ENCODE measurements around the gene MVB12B. TPM values are rescaled to one million over a fixed set of nuclear protein-coding genes. Genes with fewer than 3 reads are reported as not detected.

Gene MVB12B
- total RNA-seq, 4 donors from 2014 or later: 6.1 to 18.0 (median 13.2) TPM

GRCh38 chr9:126497660-126498275 lies 171.1 kb downstream of the MVB12B start:
- Histone ChIP-seq H3K36me3 (no peaks in the 10 kb centered on the region), H3K27me3 (no peaks in the 10 kb centered on the region), H3K4me3 (no peak overlapping the region), H3K27ac (no peak overlapping the region), H3K4me1 (peaks cover 5 to 10% of the 10 kb centered on the region in 2 donors), H3K9me3 (no peaks in the 10 kb centered on the region)
- intact Hi-C loops (cut with DNase I; ENCODE audit: low total_unique reads): loop anchor here (10.0 kb wide), 1 partner anchor 1093 kb away; no protein-coding TSS in a partner anchor
- ATAC-seq: no peak
- DNase-seq: no peak
- TF ChIP-seq CTCF (IDR thresholded peaks at IDR 0.05 in 4 of 5, conservative IDR thresholded peaks at IDR 0.05 in 1 of 5): no peak
- no peak for TF ChIP-seq POLR2A (IDR thresholded peaks at IDR 0.05)
- in situ Hi-C loops (cut with MboI; ENCODE audit: low sequenced_read_pairs in 4 of 4): loop anchor here (5.0 to 25.0 kb wide), 4 partner anchors 60 to 1085 kb away; no protein-coding TSS in a partner anchor

GRCh38 chr9:126498331-126498730 lies 171.7 kb downstream of the MVB12B start:
- ATAC-seq (no peak), DNase-seq (no peak)
- Histone ChIP-seq H3K9me3 (no peaks in the 10 kb centered on the region), H3K27me3 (no peaks in the 10 kb centered on the region), H3K4me3 (no peak overlapping the region), H3K4me1 (peaks cover 5 to 10% of the 10 kb centered on the region in 2 donors), H3K27ac (no peak overlapping the region), H3K36me3 (no peaks in the 10 kb centered on the region)
- in situ Hi-C loops (cut with MboI; ENCODE audit: low sequenced_read_pairs in 4 of 4) (loop anchor here (5.0 to 25.0 kb wide), 4 partner anchors 59 to 1086 kb away; no protein-coding TSS in a partner anchor), intact Hi-C loops (cut with DNase I; ENCODE audit: low total_unique reads) (loop anchor here (10.0 kb wide), 1 partner anchor 1094 kb away; no protein-coding TSS in a partner anchor)
- TF ChIP-seq POLR2A (IDR thresholded peaks at IDR 0.05) (no peak), CTCF (IDR thresholded peaks at IDR 0.05 in 4 of 5, conservative IDR thresholded peaks at IDR 0.05 in 1 of 5) (no peak)

GRCh38 chr9:126499005-126499910 lies 172.6 kb downstream of the MVB12B start:
- TF ChIP-seq POLR2A (IDR thresholded peaks at IDR 0.05) (no peak), CTCF (IDR thresholded peaks at IDR 0.05 in 4 of 5, conservative IDR thresholded peaks at IDR 0.05 in 1 of 5) (peak; percentile 89 to 100 (median 92))
- Histone ChIP-seq H3K27me3 (no peaks in the 10 kb centered on the region), H3K4me1 (peaks cover 5 to 10% of the 10 kb centered on the region in 2 donors), H3K9me3 (no peaks in the 10 kb centered on the region), H3K36me3 (peaks cover 0 to 6% of the 10 kb centered on the region in 2 donors), H3K4me3 (peak overlapping the region; percentile 44 to 62 (median 54)), H3K27ac (no peak overlapping the region)
- ATAC-seq: peak; percentile 78 to 79
- intact Hi-C loops (cut with DNase I; ENCODE audit: low total_unique reads) (loop anchor here (10.0 kb wide), 1 partner anchor 1094 kb away; no protein-coding TSS in a partner anchor), in situ Hi-C loops (cut with MboI; ENCODE audit: low sequenced_read_pairs in 4 of 4) (loop anchor here (5.0 to 25.0 kb wide), 4 partner anchors 58 to 1087 kb away; no protein-coding TSS in a partner anchor)
- no peak for DNase-seq

- in situ Hi-C loops (cut with MboI; ENCODE audit: low sequenced_read_pairs in 4 of 4) (loop anchor here (5.0 to 25.0 kb wide), 4 partner anchors 57 to 1088 kb away; no protein-coding TSS in a partner anchor), intact Hi-C loops (cut with DNase I; ENCODE audit: low total_unique reads) (loop anchor here (5.0 to 10.0 kb wide), 2 partner anchors 282 to 1095 kb away; no protein-coding TSS in a partner anchor)
- no peak for TF ChIP-seq POLR2A (IDR thresholded peaks at IDR 0.05)
- Histone ChIP-seq H3K9me3 (no peaks in the 10 kb centered on the region), H3K27ac (no peak overlapping the region), H3K4me1 (peaks cover 5 to 10% of the 10 kb centered on the region in 2 donors), H3K27me3 (no peaks in the 10 kb centered on the region), H3K36me3 (peaks cover 0 to 7% of the 10 kb centered on the region in 2 donors), H3K4me3 (peak overlapping the region; percentile 44 to 62 (median 54))
- ATAC-seq: no peak
- no peak for DNase-seq
Measured at GRCh38 chr9:126499911-126500599, 173.4 kb downstream of the MVB12B start.
